WERI-Rb-1 (cell line): ENCODE measurements around the gene STEAP2.

Source experiments
- DNase-seq: peaks from one replicate; pipeline ENCODE4 v3.0.0-alpha.2; 2020
- H3K27ac ChIP-seq: fragments of 250-450 bp; sonication (Bioruptor Pico); 2 replicates; pipeline ENCODE4 v1.5.1; 2020; ENCODE audit warnings: mild to moderate bottlenecking, moderate library complexity
- H3K27me3 ChIP-seq: fragments of 250-450 bp; sonication (Bioruptor Pico); 2 replicates; pipeline ENCODE4 v1.5.1; 2021; ENCODE audit warnings: mild to moderate bottlenecking, low read depth, moderate library complexity; ENCODE audit not compliant: insufficient read depth, severe bottlenecking
- H3K36me3 ChIP-seq: fragments of 250-450 bp; sonication (Bioruptor Pico); 2 replicates; pipeline ENCODE4 v1.5.1; 2020; ENCODE audit warnings: mild to moderate bottlenecking, moderate library complexity
- H3K4me3 ChIP-seq: 2 replicates; pipeline ENCODE4 v1.5.1; 2011; ENCODE audit warnings: low read depth, mild to moderate bottlenecking, control low read depth, low read length
- H3K9me3 ChIP-seq: fragments of 250-450 bp; sonication (Bioruptor Pico); 2 replicates; pipeline ENCODE4 v1.5.1; 2021; ENCODE audit warnings: mild to moderate bottlenecking, moderate library complexity; ENCODE audit not compliant: severe bottlenecking
- TF ChIP-seq, protein P1 (sequence below): IDR thresholded peaks from 2 replicates; pipeline ENCODE4 v1.5.1; 2011; ENCODE audit warnings: low read depth, mild to moderate bottlenecking, control low read depth, inconsistent platforms, low read length

The STEAP2 gene

DNA sequence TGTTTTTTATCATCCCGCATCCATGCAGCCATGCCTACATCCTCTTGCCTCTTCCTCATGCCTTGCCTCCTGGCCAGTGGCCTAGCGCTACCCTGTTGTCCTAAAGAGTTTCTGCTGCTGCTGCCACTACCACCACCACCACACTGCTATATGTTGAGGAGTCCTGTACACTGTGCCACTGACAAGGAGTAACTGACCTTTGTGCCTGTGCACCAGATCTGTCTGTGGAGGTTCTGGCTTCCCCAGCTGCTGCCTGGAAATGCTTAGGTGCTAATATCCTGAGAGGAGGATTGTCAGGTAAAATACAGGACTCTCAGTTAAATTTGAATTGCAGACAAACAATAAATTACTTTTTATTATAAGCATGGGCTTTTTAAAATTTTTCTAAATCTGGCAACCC, 26.5 kb downstream of the STEAP2 start:
- no peaks in the 10 kb centered on the region for H3K36me3 ChIP-seq
- TF ChIP-seq, protein P1, sequence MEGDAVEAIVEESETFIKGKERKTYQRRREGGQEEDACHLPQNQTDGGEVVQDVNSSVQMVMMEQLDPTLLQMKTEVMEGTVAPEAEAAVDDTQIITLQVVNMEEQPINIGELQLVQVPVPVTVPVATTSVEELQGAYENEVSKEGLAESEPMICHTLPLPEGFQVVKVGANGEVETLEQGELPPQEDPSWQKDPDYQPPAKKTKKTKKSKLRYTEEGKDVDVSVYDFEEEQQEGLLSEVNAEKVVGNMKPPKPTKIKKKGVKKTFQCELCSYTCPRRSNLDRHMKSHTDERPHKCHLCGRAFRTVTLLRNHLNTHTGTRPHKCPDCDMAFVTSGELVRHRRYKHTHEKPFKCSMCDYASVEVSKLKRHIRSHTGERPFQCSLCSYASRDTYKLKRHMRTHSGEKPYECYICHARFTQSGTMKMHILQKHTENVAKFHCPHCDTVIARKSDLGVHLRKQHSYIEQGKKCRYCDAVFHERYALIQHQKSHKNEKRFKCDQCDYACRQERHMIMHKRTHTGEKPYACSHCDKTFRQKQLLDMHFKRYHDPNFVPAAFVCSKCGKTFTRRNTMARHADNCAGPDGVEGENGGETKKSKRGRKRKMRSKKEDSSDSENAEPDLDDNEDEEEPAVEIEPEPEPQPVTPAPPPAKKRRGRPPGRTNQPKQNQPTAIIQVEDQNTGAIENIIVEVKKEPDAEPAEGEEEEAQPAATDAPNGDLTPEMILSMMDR = no peak
- no peaks in the 10 kb centered on the region for H3K9me3 ChIP-seq
- no peaks in the 10 kb centered on the region for H3K27me3 ChIP-seq
- no peak for DNase-seq
- H3K4me3 ChIP-seq = no peak overlapping the region
- no peak overlapping the region for H3K27ac ChIP-seq

DNA sequence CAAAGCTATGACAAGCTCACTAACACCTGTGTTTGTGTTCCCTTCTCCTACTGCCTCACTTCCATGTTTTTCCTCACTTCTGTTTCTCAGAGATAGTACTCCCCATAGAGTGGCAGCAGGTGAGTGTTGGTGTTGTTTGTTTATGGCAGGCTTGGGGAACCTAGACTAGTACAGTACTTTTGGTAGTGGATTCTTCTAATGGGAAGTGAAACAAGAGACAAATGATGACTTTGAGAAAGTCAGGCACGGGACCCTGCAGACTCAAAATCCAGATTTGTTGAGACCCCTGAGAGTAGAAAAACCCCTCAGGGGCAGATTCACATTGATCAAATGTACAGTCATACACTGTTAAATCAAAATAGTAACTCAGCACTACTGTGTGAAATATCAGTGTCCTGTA, 27.0 kb downstream of the STEAP2 start:
- Histone ChIP-seq H3K4me3 (no peak overlapping the region), H3K27me3 (no peaks in the 10 kb centered on the region), H3K9me3 (no peaks in the 10 kb centered on the region), H3K27ac (no peak overlapping the region), H3K36me3 (no peaks in the 10 kb centered on the region)
- no peak for DNase-seq
- TF ChIP-seq, protein P1 = no peak

DNA sequence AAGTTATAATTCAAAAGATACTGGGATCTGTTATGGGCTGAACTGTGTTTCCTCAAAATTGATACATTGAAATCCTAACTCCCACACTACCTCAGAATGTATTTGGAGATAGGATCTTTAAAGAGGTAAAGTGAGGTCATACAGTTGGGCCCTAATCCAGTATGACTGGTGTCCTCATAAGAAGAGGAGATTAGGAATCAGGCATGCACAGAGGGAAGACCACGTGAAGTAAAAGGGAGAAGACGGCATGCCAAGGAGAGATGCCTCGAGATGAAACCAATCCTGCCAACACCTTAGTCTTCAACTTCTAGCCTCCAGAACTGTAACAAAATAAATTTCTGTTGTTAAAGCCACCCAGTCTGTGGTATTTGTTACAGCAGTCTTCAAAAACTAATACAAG, 27.5 kb downstream of the STEAP2 start:
- H3K27me3 ChIP-seq = no peaks in the 10 kb centered on the region
- H3K36me3 ChIP-seq = no peaks in the 10 kb centered on the region
- H3K9me3 ChIP-seq = no peaks in the 10 kb centered on the region
- TF ChIP-seq, protein P1 = no peak
- H3K4me3 ChIP-seq = no peak overlapping the region
- no peak overlapping the region for H3K27ac ChIP-seq
- peak; percentile 16 for DNase-seq

DNA sequence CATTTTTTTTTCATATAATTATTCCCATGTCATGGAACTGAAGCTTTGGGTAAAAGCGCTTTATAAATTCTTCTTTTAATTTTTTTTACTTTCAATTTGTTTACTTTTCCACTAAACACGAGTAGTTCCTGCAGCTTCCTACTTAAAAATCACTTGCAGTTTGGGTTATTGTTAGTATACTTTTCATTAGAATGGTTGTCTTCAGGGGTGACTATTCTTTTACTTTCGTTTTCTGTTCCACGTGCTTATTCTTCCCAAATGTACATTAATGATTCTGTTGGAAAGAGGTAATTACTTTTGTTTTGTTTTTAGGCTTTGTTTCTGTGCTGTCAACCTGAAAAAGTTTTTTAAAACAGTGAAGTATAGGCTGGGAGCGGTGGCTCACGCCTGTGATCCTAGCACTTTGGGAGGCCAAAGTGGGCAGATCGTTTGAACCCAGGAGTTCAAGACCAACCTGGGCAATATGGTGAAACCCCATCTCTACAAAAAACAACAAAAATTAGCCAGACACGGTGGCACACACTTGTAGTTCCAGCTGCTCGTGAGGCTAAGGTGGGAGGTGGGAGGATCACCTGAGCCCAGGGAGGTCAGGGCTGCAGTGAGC, 28.2 kb downstream of the STEAP2 start:
- Histone ChIP-seq H3K36me3 (no peaks in the 10 kb centered on the region), H3K27ac (no peak overlapping the region), H3K4me3 (no peak overlapping the region), H3K27me3 (no peaks in the 10 kb centered on the region), H3K9me3 (no peaks in the 10 kb centered on the region)
- TF ChIP-seq, protein P1 = no peak
- DNase-seq = no peak

DNA sequence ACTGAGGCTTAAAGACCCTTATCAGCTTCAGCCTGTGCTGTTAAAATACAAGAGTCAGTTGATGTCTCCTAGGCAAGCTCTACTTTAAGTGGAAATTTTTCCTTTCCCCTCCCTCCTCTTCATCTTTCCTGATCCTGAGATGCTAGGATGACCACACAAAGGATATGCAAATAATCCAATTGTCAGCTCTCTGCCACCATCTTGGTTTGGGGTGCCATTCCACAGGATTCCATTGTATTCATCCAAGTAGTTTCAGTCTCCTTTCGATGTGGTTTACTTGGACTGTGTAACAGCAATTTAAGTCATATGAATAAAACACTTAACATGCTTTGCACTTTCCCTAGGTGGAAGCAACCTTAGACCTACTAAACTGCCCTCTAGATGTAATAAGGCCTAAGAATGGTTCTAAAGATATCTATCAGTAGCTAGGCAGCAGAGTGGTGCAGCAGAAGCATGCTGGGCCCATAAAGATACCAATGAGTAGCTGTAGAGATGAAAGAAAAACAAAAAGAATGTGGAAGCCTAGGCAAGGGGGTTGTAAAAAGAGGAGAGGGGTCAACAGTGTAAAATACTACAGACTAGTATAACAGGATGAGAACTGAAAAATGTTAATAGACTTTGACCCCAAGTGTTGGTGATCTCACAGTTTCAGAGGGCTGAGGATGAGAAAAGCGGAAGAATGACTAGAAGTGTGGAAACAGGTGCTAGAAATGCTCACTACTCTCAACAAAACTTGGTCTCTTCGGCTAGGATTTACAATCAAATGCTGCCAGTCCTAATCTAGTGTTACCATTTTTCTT, 31.0 kb downstream of the STEAP2 start:
- H3K27me3 ChIP-seq = no peaks in the 10 kb centered on the region
- H3K36me3 ChIP-seq = no peaks in the 10 kb centered on the region; the same call in 1 of the 2 replicates
- no peak overlapping the region for H3K4me3 ChIP-seq
- H3K27ac ChIP-seq = no peak overlapping the region
- H3K9me3 ChIP-seq = no peaks in the 10 kb centered on the region
- TF ChIP-seq, protein P1 = no peak
- no peak for DNase-seq
